Astrocyte (in vitro differentiated cells and primary cell): ENCODE data around the gene F12. TPM values are rescaled to one million over a fixed set of nuclear protein-coding genes. Genes with fewer than 3 reads are reported as not detected.

Source experiments
- DNase-seq: peaks from one replicate; pipeline ENCODE4 v3.0.0-alpha.2; 2010; ENCODE audit warnings: low read depth
- FAIRE-seq: peaks from 2 replicates; lab custom pipeline; 2011; peaks lifted over from hg19 to GRCh38; lab: Jason Lieb, UNC
- H2AFZ ChIP-seq: 2 replicates; pipeline ENCODE4 v1.6.0; 2012; ENCODE audit warnings: low read depth, low read length, inconsistent platforms
- H3K27ac ChIP-seq: 2 replicates; pipeline ENCODE4 v1.5.1; 2011; ENCODE audit warnings: low read depth, low read length, inconsistent platforms
- H3K27me3 ChIP-seq: 2 replicates; pipeline ENCODE4 v1.6.0; 2011; ENCODE audit warnings: low read length, inconsistent platforms; ENCODE audit not compliant: insufficient read depth
- H3K36me3 ChIP-seq: 2 replicates; pipeline ENCODE4 v1.5.1; 2011; ENCODE audit warnings: low read length, inconsistent platforms; ENCODE audit not compliant: insufficient read depth
- H3K4me1 ChIP-seq: 2 replicates; pipeline ENCODE4 v1.5.1; 2011; ENCODE audit warnings: low read length, inconsistent platforms; ENCODE audit not compliant: insufficient read depth
- H3K4me2 ChIP-seq: 2 replicates; pipeline ENCODE4 v1.6.0; 2012; ENCODE audit warnings: low read length, inconsistent platforms
- H3K4me3 ChIP-seq: 2 replicates; pipeline ENCODE4 v1.5.1; 2011; ENCODE audit warnings: low read depth, mild to moderate bottlenecking, low read length, inconsistent platforms; ENCODE audit not compliant: insufficient read depth
- H3K79me2 ChIP-seq: 2 replicates; pipeline ENCODE4 v1.6.0; 2012; ENCODE audit warnings: mild to moderate bottlenecking, low read length, inconsistent platforms; ENCODE audit not compliant: insufficient read depth
- H3K9ac ChIP-seq: 2 replicates; pipeline ENCODE4 v1.6.0; 2012; ENCODE audit warnings: mild to moderate bottlenecking, low read length, inconsistent platforms
- H3K9me3 ChIP-seq: 2 replicates; pipeline ENCODE4 v1.5.1; 2012; ENCODE audit warnings: low read depth, mild to moderate bottlenecking, low read length, inconsistent platforms; ENCODE audit not compliant: insufficient read depth
- H4K20me1 ChIP-seq: 2 replicates; pipeline ENCODE4 v1.6.0; 2012; ENCODE audit warnings: low read length, inconsistent platforms; ENCODE audit not compliant: insufficient read depth
- H3K27ac Mint-ChIP-seq: one replicate; pipeline ENCODE4 v1.8.0; 2021; ENCODE audit warnings: mild to moderate bottlenecking, mixed read lengths; ENCODE audit not compliant: unreplicated experiment
- H3K27me3 Mint-ChIP-seq: one replicate; pipeline ENCODE4 v1.8.0; 2021; ENCODE audit warnings: low read depth, mixed read lengths; ENCODE audit not compliant: unreplicated experiment
- H3K36me3 Mint-ChIP-seq: one replicate; pipeline ENCODE4 v1.8.0; 2021; ENCODE audit warnings: low read depth, mixed read lengths; ENCODE audit not compliant: unreplicated experiment
- H3K4me1 Mint-ChIP-seq: one replicate; pipeline ENCODE4 v1.8.0; 2021; ENCODE audit warnings: low read depth, mixed read lengths; ENCODE audit not compliant: unreplicated experiment
- H3K4me3 Mint-ChIP-seq: one replicate; pipeline ENCODE4 v1.8.0; 2021; ENCODE audit warnings: mild to moderate bottlenecking, moderate library complexity, mixed read lengths; ENCODE audit not compliant: unreplicated experiment
- H3K9me3 Mint-ChIP-seq: one replicate; pipeline ENCODE4 v1.8.0; 2021; ENCODE audit warnings: mild to moderate bottlenecking, mixed read lengths; ENCODE audit not compliant: unreplicated experiment
- CTCF ChIP-seq: IDR thresholded peaks from 2 replicates; pipeline ENCODE4 v1.5.1; 2011; ENCODE audit warnings: low read depth, mild to moderate bottlenecking, inconsistent platforms, low read length, moderate library complexity; ENCODE audit not compliant: insufficient read depth
- EZH2 ChIP-seq: IDR thresholded peaks from 2 replicates; pipeline ENCODE4 v1.6.1; 2012; ENCODE audit warnings: mild to moderate bottlenecking, low read length, inconsistent platforms; ENCODE audit not compliant: insufficient read depth
- total RNA-seq: library from RNA; stranded (reverse); gene quantifications from 2 replicates; pipeline ENCODE4 v1.2.1, GENCODE V29; 2021

Gene F12
- total RNA-seq, 1 donor from 2014 or later = 3.0 TPM

- Mint-ChIP-seq H3K27me3 (no peaks in the 10 kb centered on the region), H3K4me1 (peaks cover 2% of the 10 kb centered on the region), H3K27ac (no peak overlapping the region), H3K9me3 (peaks cover 1% of the 10 kb centered on the region), H3K36me3 (peaks cover 20% of the 10 kb centered on the region), H3K4me3 (no peak overlapping the region)
- Histone ChIP-seq H2AFZ (no peak overlapping the region), H3K9me3 (no peaks in the 10 kb centered on the region), H3K9ac (no peak overlapping the region), H3K4me1 (no peaks in the 10 kb centered on the region), H3K4me2 (no peak overlapping the region), H3K27me3 (no peaks in the 10 kb centered on the region), H3K4me3 (no peak overlapping the region), H4K20me1 (no peaks in the 10 kb centered on the region), H3K36me3 (peaks cover 4% of the 10 kb centered on the region), H3K79me2 (no peaks in the 10 kb centered on the region), H3K27ac (no peak overlapping the region)
- TF ChIP-seq EZH2 = no peak
- TF ChIP-seq CTCF = no peak
- FAIRE-seq = no peak
- DNase-seq = no peak
Measured at GRCh38 chr5:177437623-177438022, 28.3 kb upstream of the F12 start.

DNA sequence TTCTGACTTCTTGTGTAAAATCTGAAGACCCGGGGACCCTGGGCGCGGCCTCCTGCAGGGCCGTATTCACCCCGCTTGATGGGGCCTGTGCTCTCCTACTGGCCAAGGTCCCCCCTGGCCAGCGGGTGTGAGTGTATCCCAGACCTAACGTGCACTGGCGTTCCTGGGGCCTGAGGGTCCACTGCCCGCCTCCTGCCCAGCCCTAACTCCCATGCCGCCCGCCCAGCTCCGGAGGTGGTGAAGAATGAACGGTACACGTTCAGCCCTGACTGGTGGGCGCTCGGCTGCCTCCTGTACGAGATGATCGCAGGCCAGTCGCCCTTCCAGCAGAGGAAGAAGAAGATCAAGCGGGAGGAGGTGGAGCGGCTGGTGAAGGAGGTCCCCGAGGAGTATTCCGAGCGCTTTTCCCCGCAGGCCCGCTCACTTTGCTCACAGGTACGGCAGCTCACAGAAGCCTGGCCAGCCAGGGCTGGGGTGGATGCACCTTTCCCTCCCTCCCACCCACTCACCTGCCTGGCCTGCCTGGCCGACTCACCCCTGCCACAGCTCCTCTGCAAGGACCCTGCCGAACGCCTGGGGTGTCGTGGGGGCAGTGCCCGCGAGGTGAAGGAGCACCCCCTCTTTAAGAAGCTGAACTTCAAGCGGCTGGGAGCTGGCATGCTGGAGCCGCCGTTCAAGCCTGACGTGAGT is 26.6 kb upstream of the F12 start:
- Histone ChIP-seq H3K4me1 (no peaks in the 10 kb centered on the region), H3K36me3 (peaks cover 4% of the 10 kb centered on the region), H3K27ac (no peak overlapping the region), H4K20me1 (peaks cover 6% of the 10 kb centered on the region), H3K9ac (no peak overlapping the region), H3K4me3 (no peak overlapping the region), H2AFZ (no peak overlapping the region), H3K9me3 (no peaks in the 10 kb centered on the region), H3K79me2 (no peaks in the 10 kb centered on the region), H3K4me2 (no peak overlapping the region), H3K27me3 (no peaks in the 10 kb centered on the region)
- no peak for DNase-seq
- TF ChIP-seq EZH2 (no peak), CTCF (no peak)
- Mint-ChIP-seq H3K36me3 (peaks cover 17% of the 10 kb centered on the region), H3K4me1 (no peaks in the 10 kb centered on the region), H3K9me3 (peaks cover 1% of the 10 kb centered on the region), H3K27me3 (no peaks in the 10 kb centered on the region), H3K27ac (no peak overlapping the region), H3K4me3 (no peak overlapping the region)
- no peak for FAIRE-seq

- Histone ChIP-seq H3K4me3 (no peak overlapping the region), H3K79me2 (peaks cover 5% of the 10 kb centered on the region), H4K20me1 (peaks cover 12% of the 10 kb centered on the region), H3K4me1 (no peaks in the 10 kb centered on the region), H3K27me3 (no peaks in the 10 kb centered on the region), H2AFZ (no peak overlapping the region), H3K9ac (no peak overlapping the region), H3K4me2 (no peak overlapping the region), H3K9me3 (no peaks in the 10 kb centered on the region), H3K36me3 (peaks cover 4% of the 10 kb centered on the region), H3K27ac (no peak overlapping the region)
- H3K36me3 Mint-ChIP-seq = peaks cover 18% of the 10 kb centered on the region
- no peaks in the 10 kb centered on the region for H3K27me3 Mint-ChIP-seq
- no peak for FAIRE-seq
- no peak for TF ChIP-seq CTCF
- TF ChIP-seq EZH2 = no peak
- H3K9me3 Mint-ChIP-seq = peaks cover 1% of the 10 kb centered on the region
- DNase-seq = no peak
- H3K4me1 Mint-ChIP-seq = no peaks in the 10 kb centered on the region
- H3K4me3 Mint-ChIP-seq = no peak overlapping the region
- no peak overlapping the region for H3K27ac Mint-ChIP-seq
Measured at GRCh38 chr5:177434942-177435738, 25.8 kb upstream of the F12 start.
